H1 (cell line): ENCODE results near the gene KCNH5. TPM values are rescaled to one million over a fixed set of nuclear protein-coding genes. Genes with fewer than 3 reads are reported as not detected.

ENCODE experiments used
- KDM1A ChIP-seq: fragments of 200-600, 300-600 bp; sonication (generic); IDR thresholded peaks from 2 replicates; pipeline ENCODE4 v1.7.1; 2016; ENCODE audit warnings: mild to moderate bottlenecking, low read length, borderline replicate concordance
- KDM5A ChIP-seq: fragments of 200-600 bp; IDR thresholded peaks from 2 replicates; pipeline ENCODE4 v1.7.1; 2012; ENCODE audit warnings: mild to moderate bottlenecking, low read length, inconsistent platforms, mixed read lengths
- RAD21 ChIP-seq, 2 experiments: IDR thresholded peaks in 1 of 2; conservative IDR thresholded peaks in 1 of 2; 2 replicates each; pipeline ENCODE4 v1.6.1; 2011; ENCODE audit warnings: low read depth in 2 of 2, low read length in 2 of 2, improper control_type of control experiment in 1 of 2, inconsistent platforms in 1 of 2, mild to moderate bottlenecking in 1 of 2, moderate library complexity in 1 of 2
- polyA plus RNA-seq, 7 experiments: library from polyadenylated mRNA; depleted of rRNA in 3 of 7; stranded (reverse) in 5 of 7; unstranded in 2 of 7; fragments of >200 nt in 5 of 7; fragments of 200-250 nt in 2 of 7; gene quantifications; 1 replicate in 5 of 7; 2 replicates in 1 of 7; 4 replicates in 1 of 7; pipeline versions ENCODE4 v1.2.1 to v1.2.3, GENCODE V29; 2011 to 2013; ENCODE audit warnings: missing spikeins in 2 of 7, mixed read lengths in 2 of 7
- total RNA-seq: library from RNA; stranded (reverse); fragmentation: NEBNext Ultra II Directional; extraction: Animal tissue kit (Norgen Biotek cat#: 25700); gene quantifications from 2 replicates; pipeline ENCODE4 v1.2.1, GENCODE V29; 2021

The KCNH5 gene
- total and polyA plus RNA-seq, 2 of the 8 experiments (the other 6 are each of a cell fraction or from before 2014, with no cell fraction given): 0.24 to 0.50 TPM

GRCh38 chr14:62777510-62777909 is 267.7 kb downstream of the KCNH5 start (continued):
- no peak for TF ChIP-seq RAD21 (IDR thresholded peaks at IDR 0.05 in 1 of 2, conservative IDR thresholded peaks at IDR 0.05 in 1 of 2; ENCODE audit: low read depth in 2 of 2, low read length in 2 of 2)
- TF ChIP-seq KDM5A: no peak
- no peak for TF ChIP-seq KDM1A
- TF ChIP-seq, all 59 proteins: peak for 0
